Measurements from ENCODE around the gene SPRR2D. TPM values are rescaled to one million over a fixed set of nuclear protein-coding genes. Genes with fewer than 3 reads are reported as not detected.
A peak's percentile ranks its signal among the peaks of the same experiment; 100 is the strongest.

SPRR2D gene
- total and polyA plus RNA-seq, 2 experiments from 2014 or later = not detected

- no peak for TF ChIP-seq CTCF (conservative IDR thresholded peaks at IDR 0.05; ENCODE audit: low read depth in 2 of 2)
- TF ChIP-seq ETS1 (IDR thresholded peaks at IDR 0.05) = no peak
These were observed 30.6 kb upstream of the SPRR2D start, which contains the start of gene SPRR2B (continued) for GRCh38 chr1:153071511-153071910.

GRCh38 chr1:153070243-153070642, 29.3 kb upstream of the SPRR2D start:
- Histone ChIP-seq H2AFZ (no peak overlapping the region), H3K4me3 (no peak overlapping the region), H3K79me2 (replicated peaks; ENCODE audit: insufficient read depth) (no peaks in the 10 kb centered on the region), H3K27me3 (ENCODE audit: insufficient read depth) (no peaks in the 10 kb centered on the region), H3K27ac (ENCODE audit: low read depth) (no peak overlapping the region), H4K20me1 (replicated peaks; ENCODE audit: insufficient read depth) (no peaks in the 10 kb centered on the region), H3K9me2 (ENCODE audit: insufficient read depth) (no peaks in the 10 kb centered on the region), H3K36me3 (ENCODE audit: insufficient read depth) (no peaks in the 10 kb centered on the region), H3K4me2 (no peak overlapping the region), H3K4me1 (ENCODE audit: insufficient read depth) (no peaks in the 10 kb centered on the region), H3F3A (replicated peaks; ENCODE audit: low read depth) (no peaks in the 10 kb centered on the region)
- DNase-seq (ENCODE audit: low spot score) = peak; percentile 15
- Mint-ChIP-seq H3K9me3 (no peaks in the 10 kb centered on the region), H3K36me3 (ENCODE audit: low read depth) (no peaks in the 10 kb centered on the region), H3K27ac (no peak overlapping the region), H3K27me3 (ENCODE audit: insufficient read depth, low read depth, poor library complexity) (peaks cover 3% of the 10 kb centered on the region), H3K4me1 (no peaks in the 10 kb centered on the region), H3K4me3 (no peak overlapping the region)
- ATAC-seq = peak; percentile 27; the same call in 1 of the 3 replicates
- TF ChIP-seq ZNF114 (CRISPR knock-in tag; IDR thresholded peaks at IDR 0.05) = no peak
- no peak for TF ChIP-seq EZH2 (IDR thresholded peaks at IDR 0.05; ENCODE audit: low read depth, unreplicated experiment)
- no peak for TF ChIP-seq ETS1 (IDR thresholded peaks at IDR 0.05)
- TF ChIP-seq ZNF462 (CRISPR knock-in tag; IDR thresholded peaks at IDR 0.05) = no peak
- no peak for TF ChIP-seq POLR2AphosphoS5 (IDR thresholded peaks at IDR 0.05; ENCODE audit: low read depth)
- no peak for TF ChIP-seq NANOG (IDR thresholded peaks at IDR 0.05; ENCODE audit: borderline replicate concordance)
- no peak for TF ChIP-seq CTCF (conservative IDR thresholded peaks at IDR 0.05; ENCODE audit: low read depth in 2 of 2)
- no peak for TF ChIP-seq EZH2phosphoT487 (IDR thresholded peaks at IDR 0.05; ENCODE audit: unreplicated experiment)
- no peak for TF ChIP-seq CREB1 (CRISPR knock-in tag; IDR thresholded peaks at IDR 0.05; ENCODE audit: low read depth)
- no peak for TF ChIP-seq STAT1 (IDR thresholded peaks at IDR 0.05; ENCODE audit: unreplicated experiment)
